PC-9 (cell line): Measurements from ENCODE around the gene PTPN14. TPM values are rescaled to one million over a fixed set of nuclear protein-coding genes. Genes with fewer than 3 reads are reported as not detected.

ENCODE experiments used
- BruUV-seq: library from RNA; stranded (reverse); fragments of 400-500 nt; replicated peaks from 2 replicates; lab custom pipeline; 2021; lab: Mats Ljungman, UMichigan
- CTCF ChIA-PET: fragments of 300-600 bp; sonication (Branson Sonifier 250); formaldehyde crosslinking; loops from one replicate; lab custom pipeline; 2022; ENCODE audit warnings: antibody characterized with exemption; lab: Charles Lee
- POLR2A ChIA-PET: fragments of 300-600 bp; sonication (Branson Sonifier 250); formaldehyde crosslinking; loops from one replicate; lab custom pipeline; 2022; ENCODE audit warnings: antibody characterized with exemption; ENCODE audit not compliant: unreplicated experiment; lab: Charles Lee
- DNase-seq, 2 experiments: peaks; one replicate each; pipeline versions ENCODE4 v3.0.0 to v3.0.0-alpha.2; 2015 to 2022; ENCODE audit warnings: mixed read lengths in 1 of 2
- H2AFZ ChIP-seq: fragments of 200-600 bp; sonication (generic); 2 replicates; pipeline ENCODE4 v1.8.1; 2017; ENCODE audit warnings: antibody characterized with exemption
- H3F3A ChIP-seq: fragments of 200-600 bp; sonication (generic); 2 replicates; pipeline ENCODE4 v1.8.1; 2017; ENCODE audit warnings: antibody characterized with exemption, mild to moderate bottlenecking, low read depth; ENCODE audit not compliant: insufficient read depth
- H3K27ac ChIP-seq: fragments of 200-600 bp; sonication (generic); 2 replicates; pipeline ENCODE4 v1.6.1; 2016; ENCODE audit warnings: mixed run types
- H3K27me3 ChIP-seq: fragments of 200-600 bp; sonication (generic); 2 replicates; pipeline ENCODE4 v1.6.1; 2016; ENCODE audit warnings: low read depth, mixed run types; ENCODE audit not compliant: insufficient read depth
- H3K36me3 ChIP-seq: fragments of 200-600 bp; sonication (generic); 2 replicates; pipeline ENCODE4 v1.6.1; 2016; ENCODE audit warnings: low read depth, mixed run types
- H3K4me1 ChIP-seq: fragments of 200-600 bp; sonication (generic); replicated peaks from 2 replicates; pipeline ENCODE4 v1.6.1; 2016; ENCODE audit warnings: mixed run types; ENCODE audit not compliant: insufficient read depth
- H3K4me2 ChIP-seq: fragments of 200-600 bp; sonication (generic); 2 replicates; pipeline ENCODE4 v1.6.1; 2017; ENCODE audit warnings: mixed run types
- H3K4me3 ChIP-seq: fragments of 200-600 bp; sonication (generic); 2 replicates; pipeline ENCODE4 v1.6.1; 2016; ENCODE audit warnings: mixed run types
- H3K79me2 ChIP-seq: fragments of 200-600 bp; sonication (generic); 2 replicates; pipeline ENCODE4 v1.6.1; 2017; ENCODE audit warnings: low read depth, mixed run types
- H3K9me2 ChIP-seq: fragments of 200-600 bp; sonication (generic); 2 replicates; pipeline ENCODE4 v1.8.1; 2017; ENCODE audit warnings: mild to moderate bottlenecking; ENCODE audit not compliant: insufficient read depth
- H3K9me3 ChIP-seq: fragments of 200-600 bp; sonication (generic); 2 replicates; pipeline ENCODE4 v1.8.1; 2016; ENCODE audit warnings: low read depth; ENCODE audit not compliant: insufficient read depth
- H4K20me1 ChIP-seq: fragments of 200-600 bp; sonication (generic); 2 replicates; pipeline ENCODE4 v1.8.1; 2017; ENCODE audit not compliant: insufficient read depth
- EZH2 ChIP-seq: fragments of 200-600 bp; sonication (generic); IDR thresholded peaks from 2 replicates; pipeline ENCODE4 v1.8.0; 2017; ENCODE audit warnings: antibody characterized with exemption, low read depth
- intact Hi-C: fragments of 100-400 bp; cut with micrococcal nuclease; formaldehyde crosslinking; loops from one replicate; pipeline ENCODE4 v1.10.0; 2022; ENCODE audit not compliant: unreplicated experiment
- total RNA-seq: library from RNA; stranded (reverse); gene quantifications from 2 replicates; pipeline ENCODE4 v1.2.3, GENCODE V29; 2021
- TF ChIP-seq, protein P1 (sequence below): fragments of 200-600 bp; sonication (generic); conservative IDR thresholded peaks from 2 replicates; pipeline ENCODE4 v1.6.1; 2017; ENCODE audit warnings: mixed run types, antibody characterized with exemption, mild to moderate bottlenecking, moderate library complexity

PTPN14 gene
- total RNA-seq, 1 experiment from 2014 or later: 78.9 TPM

DNA sequence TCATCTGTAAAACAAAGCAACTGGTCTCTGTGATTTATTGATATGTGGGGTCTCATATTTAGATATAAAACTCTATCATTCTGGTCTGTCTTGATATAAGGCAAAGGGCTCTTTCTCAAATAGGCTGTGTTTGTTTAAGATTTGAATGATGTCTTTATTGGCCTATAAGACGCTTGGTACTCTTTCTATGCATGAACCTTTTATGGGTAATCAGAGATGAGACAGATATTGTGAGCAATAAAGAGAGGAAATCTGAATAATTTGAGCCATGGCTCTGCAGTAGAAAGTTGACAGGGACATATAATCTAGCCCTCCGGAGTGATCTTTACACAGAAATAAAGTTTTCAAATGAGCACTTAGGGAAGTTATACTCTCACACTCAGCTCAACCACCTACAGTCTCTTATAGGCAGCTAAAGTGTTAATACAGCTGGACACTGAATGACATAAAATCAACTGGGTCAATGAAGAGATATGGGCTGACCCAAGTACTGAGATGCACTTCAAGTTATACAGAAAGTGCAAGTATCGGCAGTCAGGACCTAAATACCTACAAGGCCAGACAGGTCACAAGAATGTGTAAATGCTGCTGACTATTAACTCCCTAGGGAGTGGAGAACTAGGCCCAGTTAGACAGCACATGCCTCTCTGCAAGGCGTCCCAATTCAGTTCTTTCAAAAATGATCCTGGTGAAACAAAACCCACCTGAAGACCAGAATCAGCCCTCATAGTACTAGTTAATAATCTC is 111.0 kb downstream of the PTPN14 start:
- Histone ChIP-seq H3K27me3 (no peaks in the 10 kb centered on the region), H3F3A (peaks cover 40% of the 10 kb centered on the region), H2AFZ (no peak overlapping the region), H3K36me3 (no peaks in the 10 kb centered on the region), H3K4me3 (peak overlapping the region; percentile 37; the same call in 1 of the 2 replicates), H3K79me2 (peaks cover 51% of the 10 kb centered on the region), H3K27ac (peak overlapping the region; percentile 80), H4K20me1 (no peaks in the 10 kb centered on the region), H3K4me1 (peaks cover 47% of the 10 kb centered on the region), H3K9me3 (no peaks in the 10 kb centered on the region), H3K9me2 (no peaks in the 10 kb centered on the region), H3K4me2 (peak overlapping the region; percentile 80)
- BruUV-seq: no TSS peak
- ChIA-PET CTCF (interaction anchor here (0.6 kb wide), 1 partner anchor 86 kb away, joined by 3 read pairs; no protein-coding TSS in a partner anchor), POLR2A (interaction anchor here (0.6 to 0.7 kb wide), 2 partner anchors 36 to 1214 kb away, joined by 7 to 14 read pairs; no protein-coding TSS in a partner anchor)
- DNase-seq: peak in 1 of 2 experiments; percentile 26
- intact Hi-C loops: loop anchor here (10.0 kb wide), 1 partner anchor 1124 kb away; the partner anchor contains the start of gene KCTD3
- TF ChIP-seq EZH2: no peak
- TF ChIP-seq, protein P1, sequence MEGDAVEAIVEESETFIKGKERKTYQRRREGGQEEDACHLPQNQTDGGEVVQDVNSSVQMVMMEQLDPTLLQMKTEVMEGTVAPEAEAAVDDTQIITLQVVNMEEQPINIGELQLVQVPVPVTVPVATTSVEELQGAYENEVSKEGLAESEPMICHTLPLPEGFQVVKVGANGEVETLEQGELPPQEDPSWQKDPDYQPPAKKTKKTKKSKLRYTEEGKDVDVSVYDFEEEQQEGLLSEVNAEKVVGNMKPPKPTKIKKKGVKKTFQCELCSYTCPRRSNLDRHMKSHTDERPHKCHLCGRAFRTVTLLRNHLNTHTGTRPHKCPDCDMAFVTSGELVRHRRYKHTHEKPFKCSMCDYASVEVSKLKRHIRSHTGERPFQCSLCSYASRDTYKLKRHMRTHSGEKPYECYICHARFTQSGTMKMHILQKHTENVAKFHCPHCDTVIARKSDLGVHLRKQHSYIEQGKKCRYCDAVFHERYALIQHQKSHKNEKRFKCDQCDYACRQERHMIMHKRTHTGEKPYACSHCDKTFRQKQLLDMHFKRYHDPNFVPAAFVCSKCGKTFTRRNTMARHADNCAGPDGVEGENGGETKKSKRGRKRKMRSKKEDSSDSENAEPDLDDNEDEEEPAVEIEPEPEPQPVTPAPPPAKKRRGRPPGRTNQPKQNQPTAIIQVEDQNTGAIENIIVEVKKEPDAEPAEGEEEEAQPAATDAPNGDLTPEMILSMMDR: no peak

GRCh38 chr1:214439352-214440119 is 111.9 kb downstream of the PTPN14 start:
- Histone ChIP-seq H3K36me3 (no peaks in the 10 kb centered on the region), H3K9me2 (no peaks in the 10 kb centered on the region), H3K4me2 (peak overlapping the region; percentile 80), H2AFZ (no peak overlapping the region), H3F3A (peaks cover 32% of the 10 kb centered on the region), H3K4me3 (peak overlapping the region; percentile 37; the same call in 1 of the 2 replicates), H4K20me1 (no peaks in the 10 kb centered on the region), H3K9me3 (no peaks in the 10 kb centered on the region), H3K27me3 (no peaks in the 10 kb centered on the region), H3K4me1 (peaks cover 38% of the 10 kb centered on the region), H3K27ac (peak overlapping the region; percentile 80), H3K79me2 (peaks cover 44% of the 10 kb centered on the region)
- no TSS peak for BruUV-seq
- POLR2A ChIA-PET: interaction anchor here (0.6 to 0.7 kb wide), 2 partner anchors 37 to 1213 kb away, joined by 7 to 14 read pairs; no protein-coding TSS in a partner anchor
- peak; percentile 58 to 99 for DNase-seq
- intact Hi-C loops: loop anchor here (1.0 to 10.0 kb wide), 5 partner anchors 11 to 1125 kb away; partner anchors contain the start of genes KCTD3 and PTPN14
- TF ChIP-seq, protein P1: no peak
- no peak for TF ChIP-seq EZH2
- CTCF ChIA-PET: interaction anchor here (0.6 to 0.7 kb wide), 2 partner anchors 51 to 1892 kb away, joined by 3 to 4 read pairs; no protein-coding TSS in a partner anchor

DNA sequence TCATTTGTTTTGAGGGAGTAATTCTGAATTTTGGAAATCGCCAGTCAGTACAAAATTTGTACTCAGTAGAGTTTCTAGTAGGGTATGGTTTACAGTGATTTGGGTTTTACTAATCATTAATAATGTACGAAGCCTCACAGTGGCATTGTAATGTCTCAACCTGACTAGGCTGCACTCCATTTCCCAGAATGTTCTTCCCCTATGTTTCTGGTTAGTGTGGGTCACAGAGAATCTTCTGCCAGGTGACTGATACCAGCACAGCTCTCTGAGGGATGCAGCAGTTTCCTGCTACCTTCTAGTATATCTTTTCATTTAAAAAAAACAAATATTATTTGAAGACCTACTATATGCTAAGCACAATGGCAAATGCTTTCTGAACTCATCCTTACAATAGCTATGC is 112.9 kb downstream of the PTPN14 start:
- H2AFZ ChIP-seq: no peak overlapping the region
- peak overlapping the region; percentile 80 for H3K4me2 ChIP-seq
- ChIA-PET CTCF (no interaction called here), POLR2A (no interaction called here)
- H3K9me3 ChIP-seq: no peaks in the 10 kb centered on the region
- peaks cover 34% of the 10 kb centered on the region for H3K79me2 ChIP-seq
- H3K27ac ChIP-seq: no peak overlapping the region
- intact Hi-C loops: loop anchor here (2.0 to 5.0 kb wide), 2 partner anchors 39 to 112 kb away; partner anchors contain the start of gene PTPN14
- peaks cover 29% of the 10 kb centered on the region for H3K4me1 ChIP-seq
- H3F3A ChIP-seq: peaks cover 26% of the 10 kb centered on the region
- H3K9me2 ChIP-seq: no peaks in the 10 kb centered on the region
- H3K4me3 ChIP-seq: no peak overlapping the region
- no peaks in the 10 kb centered on the region for H4K20me1 ChIP-seq
- no TSS peak for BruUV-seq
- no peaks in the 10 kb centered on the region for H3K36me3 ChIP-seq
- TF ChIP-seq, protein P1: no peak
- no peak for TF ChIP-seq EZH2
- H3K27me3 ChIP-seq: no peaks in the 10 kb centered on the region
- DNase-seq: no peak
